ENCODE measurements around the gene REEP5.

GRCh38 chr5:112902561-112902960 lies 19.5 kb downstream of the REEP5 start:
- TF ChIP-seq, protein P1, sequence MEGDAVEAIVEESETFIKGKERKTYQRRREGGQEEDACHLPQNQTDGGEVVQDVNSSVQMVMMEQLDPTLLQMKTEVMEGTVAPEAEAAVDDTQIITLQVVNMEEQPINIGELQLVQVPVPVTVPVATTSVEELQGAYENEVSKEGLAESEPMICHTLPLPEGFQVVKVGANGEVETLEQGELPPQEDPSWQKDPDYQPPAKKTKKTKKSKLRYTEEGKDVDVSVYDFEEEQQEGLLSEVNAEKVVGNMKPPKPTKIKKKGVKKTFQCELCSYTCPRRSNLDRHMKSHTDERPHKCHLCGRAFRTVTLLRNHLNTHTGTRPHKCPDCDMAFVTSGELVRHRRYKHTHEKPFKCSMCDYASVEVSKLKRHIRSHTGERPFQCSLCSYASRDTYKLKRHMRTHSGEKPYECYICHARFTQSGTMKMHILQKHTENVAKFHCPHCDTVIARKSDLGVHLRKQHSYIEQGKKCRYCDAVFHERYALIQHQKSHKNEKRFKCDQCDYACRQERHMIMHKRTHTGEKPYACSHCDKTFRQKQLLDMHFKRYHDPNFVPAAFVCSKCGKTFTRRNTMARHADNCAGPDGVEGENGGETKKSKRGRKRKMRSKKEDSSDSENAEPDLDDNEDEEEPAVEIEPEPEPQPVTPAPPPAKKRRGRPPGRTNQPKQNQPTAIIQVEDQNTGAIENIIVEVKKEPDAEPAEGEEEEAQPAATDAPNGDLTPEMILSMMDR (IDR thresholded peaks at IDR 0.05): no peak
- TF ChIP-seq POLR2A (IDR thresholded peaks at IDR 0.05) (no peak), POLR2AphosphoS5 (IDR thresholded peaks at IDR 0.05; ENCODE audit: insufficient read depth in 1 of 2, low read depth in 1 of 2) (no peak)

All from vagina (tissue), 2 donors.